ENCODE results near the gene NOSTRIN.

- TF ChIP-seq, protein P1, sequence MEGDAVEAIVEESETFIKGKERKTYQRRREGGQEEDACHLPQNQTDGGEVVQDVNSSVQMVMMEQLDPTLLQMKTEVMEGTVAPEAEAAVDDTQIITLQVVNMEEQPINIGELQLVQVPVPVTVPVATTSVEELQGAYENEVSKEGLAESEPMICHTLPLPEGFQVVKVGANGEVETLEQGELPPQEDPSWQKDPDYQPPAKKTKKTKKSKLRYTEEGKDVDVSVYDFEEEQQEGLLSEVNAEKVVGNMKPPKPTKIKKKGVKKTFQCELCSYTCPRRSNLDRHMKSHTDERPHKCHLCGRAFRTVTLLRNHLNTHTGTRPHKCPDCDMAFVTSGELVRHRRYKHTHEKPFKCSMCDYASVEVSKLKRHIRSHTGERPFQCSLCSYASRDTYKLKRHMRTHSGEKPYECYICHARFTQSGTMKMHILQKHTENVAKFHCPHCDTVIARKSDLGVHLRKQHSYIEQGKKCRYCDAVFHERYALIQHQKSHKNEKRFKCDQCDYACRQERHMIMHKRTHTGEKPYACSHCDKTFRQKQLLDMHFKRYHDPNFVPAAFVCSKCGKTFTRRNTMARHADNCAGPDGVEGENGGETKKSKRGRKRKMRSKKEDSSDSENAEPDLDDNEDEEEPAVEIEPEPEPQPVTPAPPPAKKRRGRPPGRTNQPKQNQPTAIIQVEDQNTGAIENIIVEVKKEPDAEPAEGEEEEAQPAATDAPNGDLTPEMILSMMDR (IDR thresholded peaks at IDR 0.05 in 8 of 11, conservative IDR thresholded peaks at IDR 0.05 in 3 of 11), result no peak
- no peak for TF ChIP-seq POLR2AphosphoS5 (IDR thresholded peaks at IDR 0.05)
These were observed 48.4 kb downstream of the NOSTRIN start for GRCh38 chr2:168850846-168851245.
